Liver (tissue), 9 donors: ENCODE results near the gene ACACB. TPM values are rescaled to one million over a fixed set of nuclear protein-coding genes. Genes with fewer than 3 reads are reported as not detected.
A peak's percentile ranks its signal among the peaks of the same experiment; 100 is the strongest.

Experiments
- DNase-seq: peaks from one replicate; pipeline ENCODE4 v3.0.0-alpha.2; 2017; ENCODE audit warnings: low spot score
- H3K27ac ChIP-seq, 2 donors: one replicate each; pipeline ENCODE4 v1.7.0; 2013; ENCODE audit warnings: inconsistent platforms in 2 of 2, low read length in 2 of 2, control low read depth in 1 of 2, low read depth in 1 of 2, mild to moderate bottlenecking in 1 of 2
- H3K27me3 ChIP-seq, 4 donors: one replicate each; pipeline versions ENCODE4 v1.6.1 to v1.7.0; 2013; ENCODE audit warnings: low read length in 3 of 4, inconsistent platforms in 1 of 4, mild to moderate bottlenecking in 1 of 4, moderate library complexity in 1 of 4; ENCODE audit not compliant: control insufficient read depth in 4 of 4, insufficient read depth in 4 of 4
- H3K36me3 ChIP-seq, 4 donors: one replicate each; pipeline versions ENCODE4 v1.6.1 to v1.7.0; 2013; ENCODE audit warnings: low read length in 3 of 4, mild to moderate bottlenecking in 3 of 4, low read depth in 1 of 4, moderate library complexity in 1 of 4; ENCODE audit not compliant: control insufficient read depth in 4 of 4, insufficient read depth in 3 of 4
- H3K4me1 ChIP-seq, 4 donors: one replicate each; pipeline versions ENCODE4 v1.6.1 to v1.7.0; 2013; ENCODE audit warnings: low read length in 3 of 4, mild to moderate bottlenecking in 3 of 4, moderate library complexity in 1 of 4; ENCODE audit not compliant: control insufficient read depth in 4 of 4, insufficient read depth in 4 of 4
- H3K4me3 ChIP-seq, 3 donors: one replicate each; pipeline versions ENCODE4 v1.6.1 to v1.7.0; 2013; ENCODE audit warnings: low read length in 3 of 3, control low read depth in 1 of 3, low read depth in 1 of 3, mild to moderate bottlenecking in 1 of 3
- H3K9ac ChIP-seq, 2 donors: one replicate each; pipeline ENCODE4 v1.7.0; 2013; ENCODE audit warnings: low read length in 2 of 2, mild to moderate bottlenecking in 2 of 2, moderate library complexity in 2 of 2, control low read depth in 1 of 2, low read depth in 1 of 2
- H3K9me3 ChIP-seq, 4 donors: one replicate each; pipeline versions ENCODE4 v1.6.1 to v1.7.0; 2013; ENCODE audit warnings: low read length in 3 of 4; ENCODE audit not compliant: control insufficient read depth in 4 of 4
- CTCF ChIP-seq: fragments of 150-350 bp; IDR thresholded peaks from 2 replicates; pipeline ENCODE4 v1.5.1; 2017; ENCODE audit warnings: improper control_type of control experiment, low read depth, low read length; ENCODE audit not compliant: missing input control
- EGR1 ChIP-seq, 2 donors: IDR thresholded peaks; 2 replicates each; pipeline ENCODE4 v1.6.1; 2016 to 2018; ENCODE audit warnings: antibody characterized with exemption in 2 of 2, low read depth in 2 of 2
- FOXA1 ChIP-seq: IDR thresholded peaks from 2 replicates; pipeline ENCODE4 v1.6.1; 2016; ENCODE audit warnings: antibody characterized with exemption
- FOXA2 ChIP-seq: IDR thresholded peaks from 2 replicates; pipeline ENCODE4 v1.6.1; 2016; ENCODE audit warnings: antibody characterized with exemption
- GABPA ChIP-seq, 2 donors: IDR thresholded peaks in 1 of 2; conservative IDR thresholded peaks in 1 of 2; 2 replicates each; pipeline ENCODE4 v1.6.1; 2016; ENCODE audit warnings: antibody characterized with exemption in 2 of 2, mild to moderate bottlenecking in 1 of 2, moderate library complexity in 1 of 2
- HNF4A ChIP-seq, 2 donors: conservative IDR thresholded peaks; 2 replicates each; pipeline ENCODE4 v1.6.1; 2016; ENCODE audit warnings: antibody characterized with exemption in 2 of 2, mild to moderate bottlenecking in 2 of 2
- HNF4G ChIP-seq: IDR thresholded peaks from 2 replicates; pipeline ENCODE4 v1.6.1; 2016; ENCODE audit warnings: antibody characterized with exemption
- JUND ChIP-seq, 2 donors: IDR thresholded peaks; 2 replicates each; pipeline ENCODE4 v1.6.1; 2016; ENCODE audit warnings: antibody characterized with exemption in 2 of 2
- MAX ChIP-seq: IDR thresholded peaks from 2 replicates; pipeline ENCODE4 v1.6.1; 2016; ENCODE audit warnings: antibody characterized with exemption
- NR2F2 ChIP-seq: IDR thresholded peaks from 2 replicates; pipeline ENCODE4 v1.6.1; 2016; ENCODE audit warnings: antibody characterized with exemption
- RAD21 ChIP-seq, 2 donors: IDR thresholded peaks; 2 replicates each; pipeline ENCODE4 v1.6.1; 2016; ENCODE audit warnings: antibody characterized with exemption in 2 of 2, mild to moderate bottlenecking in 2 of 2
- REST ChIP-seq: IDR thresholded peaks from 2 replicates; pipeline ENCODE4 v1.6.1; 2016; ENCODE audit warnings: antibody characterized with exemption, mild to moderate bottlenecking
- RXRA ChIP-seq, 2 donors: IDR thresholded peaks; 2 replicates each; pipeline ENCODE4 v1.6.1; 2017 to 2018; ENCODE audit warnings: antibody characterized with exemption in 2 of 2, mild to moderate bottlenecking in 1 of 2
- SP1 ChIP-seq: IDR thresholded peaks from 2 replicates; pipeline ENCODE4 v1.6.1; 2018; ENCODE audit warnings: antibody characterized with exemption, mild to moderate bottlenecking
- TAF1 ChIP-seq: conservative IDR thresholded peaks from 2 replicates; pipeline ENCODE4 v1.6.1; 2016; ENCODE audit warnings: antibody characterized with exemption, mild to moderate bottlenecking
- YY1 ChIP-seq: IDR thresholded peaks from 2 replicates; pipeline ENCODE4 v1.6.1; 2016; ENCODE audit warnings: antibody characterized with exemption, mild to moderate bottlenecking
- ZBTB33 ChIP-seq: IDR thresholded peaks from 2 replicates; pipeline ENCODE4 v1.6.1; 2016; ENCODE audit warnings: antibody characterized with exemption
- WGBS: extraction: QIAGEN DNeasy Blood & Tissue Kit; methylation state at CpG from one replicate; pipeline ENCODE4 v1.1.7; 2013; 5-methylcytosine and 5-hydroxymethylcytosine counted together
- polyA plus RNA-seq, 2 donors: library from polyadenylated mRNA; stranded (reverse) in 1 of 2; unstranded in 1 of 2; fragments of 200-250 nt in 1 of 2; fragments of >200 nt in 1 of 2; fragmentation: Nextera tagmentation in 1 of 2; extraction: Ambion mirVana in 1 of 2; gene quantifications; one replicate each; pipeline versions ENCODE4 v1.2.1 to v1.2.3, GENCODE V29; 2013 to 2015
- total RNA-seq, 2 donors: library from RNA; depleted of rRNA; stranded (reverse); fragments of >200 nt; gene quantifications; one replicate each; pipeline ENCODE4 v1.2.3, GENCODE V29; 2014
- donor health status: healthy.
- donor health status: healthy.
- donor health status: healthy.
- donor health status: healthy.
- donor health status: healthy.

Gene ACACB
- total and polyA plus RNA-seq, 4 donors = 12.9 to 288 (median 52.1) TPM

GRCh38 chr12:109082751-109083150 lies 33.6 kb upstream of the ACACB start:
- H3K4me3 ChIP-seq = no peak overlapping the region
- no peaks in the 10 kb centered on the region for H3K27me3 ChIP-seq
- peaks cover 4 to 37% (median 36%) of the 10 kb centered on the region in 4 donors for H3K4me1 ChIP-seq
- H3K9me3 ChIP-seq = no peaks in the 10 kb centered on the region
- DNase-seq = no peak
- no peak overlapping the region for H3K9ac ChIP-seq
- H3K27ac ChIP-seq = no peak overlapping the region
- TF ChIP-seq REST = no peak
- TF ChIP-seq FOXA2 = no peak
- no peak for TF ChIP-seq SP1
- TF ChIP-seq RXRA (IDR thresholded peaks at IDR 0.05) = no peak
- no peak for TF ChIP-seq MAX
- TF ChIP-seq JUND (IDR thresholded peaks at IDR 0.05) = no peak
- TF ChIP-seq HNF4A (conservative IDR thresholded peaks at IDR 0.05) = no peak
- no peak for TF ChIP-seq HNF4G
- TF ChIP-seq NR2F2 = no peak
- H3K36me3 ChIP-seq = peaks cover 10 to 45% (median 22%) of the 10 kb centered on the region in 4 donors
- WGBS = 98% methylated on average over 14 of the region's 14 CpGs

- DNase-seq = no peak
- H3K9ac ChIP-seq = no peak overlapping the region
- no peaks in the 10 kb centered on the region for H3K9me3 ChIP-seq
- no peak overlapping the region for H3K4me3 ChIP-seq
- H3K36me3 ChIP-seq = peaks cover 10 to 44% (median 22%) of the 10 kb centered on the region in 4 donors
- WGBS = 38% methylated on average over 2 of the region's 2 CpGs
- H3K4me1 ChIP-seq = peaks cover 7 to 51% (median 51%) of the 10 kb centered on the region in 4 donors
- peak; percentile 75 to 80 for TF ChIP-seq HNF4A (conservative IDR thresholded peaks at IDR 0.05)
- TF ChIP-seq CTCF = no peak
- TF ChIP-seq GABPA (IDR thresholded peaks at IDR 0.05 in 1 of 2, conservative IDR thresholded peaks at IDR 0.05 in 1 of 2) = no peak
- TF ChIP-seq MAX = peak; percentile 62
- TF ChIP-seq FOXA1 = peak; percentile 45
- TF ChIP-seq NR2F2 = peak; percentile 51
- no peak for TF ChIP-seq TAF1
- TF ChIP-seq REST = peak; percentile 73
- TF ChIP-seq RXRA (IDR thresholded peaks at IDR 0.05) = peak; percentile 64 to 87
- TF ChIP-seq RAD21 (IDR thresholded peaks at IDR 0.05) = peak; percentile 39 to 48
- peak; percentile 95 for TF ChIP-seq YY1
- no peak for TF ChIP-seq FOXA2
- TF ChIP-seq ZBTB33 = peak; percentile 69
- TF ChIP-seq JUND (IDR thresholded peaks at IDR 0.05) = peak; percentile 35 to 39
- peak in 1 of 2 donors; percentile 65 for TF ChIP-seq EGR1 (IDR thresholded peaks at IDR 0.05; ENCODE audit: low read depth in 2 of 2)
- peak; percentile 84 for TF ChIP-seq SP1
- TF ChIP-seq HNF4G = peak; percentile 39
- no peaks in the 10 kb centered on the region for H3K27me3 ChIP-seq
- H3K27ac ChIP-seq = peak overlapping the region; percentile 61 to 74
These were observed 32.0 kb upstream of the ACACB start for GRCh38 chr12:109084425-109084824.
